Activated CD4-positive, CD25-positive, alpha-beta regulatory T cell treated with anti-CD3 and anti-CD28 coated beads, Interleukin-2, amount 50 U/mL, for 72 hours (primary cell): Measurements from ENCODE around the gene TMEM191B.
"Not testable (repeated sequence)": the region's sequence is repeated elsewhere in the genome, so short reads cannot be mapped to it uniquely, and the experiment has no call there.

Experiments
- DNase-seq: peaks from one replicate; pipeline ENCODE4 v3.0.0; 2021

Gene TMEM191B

DNA sequence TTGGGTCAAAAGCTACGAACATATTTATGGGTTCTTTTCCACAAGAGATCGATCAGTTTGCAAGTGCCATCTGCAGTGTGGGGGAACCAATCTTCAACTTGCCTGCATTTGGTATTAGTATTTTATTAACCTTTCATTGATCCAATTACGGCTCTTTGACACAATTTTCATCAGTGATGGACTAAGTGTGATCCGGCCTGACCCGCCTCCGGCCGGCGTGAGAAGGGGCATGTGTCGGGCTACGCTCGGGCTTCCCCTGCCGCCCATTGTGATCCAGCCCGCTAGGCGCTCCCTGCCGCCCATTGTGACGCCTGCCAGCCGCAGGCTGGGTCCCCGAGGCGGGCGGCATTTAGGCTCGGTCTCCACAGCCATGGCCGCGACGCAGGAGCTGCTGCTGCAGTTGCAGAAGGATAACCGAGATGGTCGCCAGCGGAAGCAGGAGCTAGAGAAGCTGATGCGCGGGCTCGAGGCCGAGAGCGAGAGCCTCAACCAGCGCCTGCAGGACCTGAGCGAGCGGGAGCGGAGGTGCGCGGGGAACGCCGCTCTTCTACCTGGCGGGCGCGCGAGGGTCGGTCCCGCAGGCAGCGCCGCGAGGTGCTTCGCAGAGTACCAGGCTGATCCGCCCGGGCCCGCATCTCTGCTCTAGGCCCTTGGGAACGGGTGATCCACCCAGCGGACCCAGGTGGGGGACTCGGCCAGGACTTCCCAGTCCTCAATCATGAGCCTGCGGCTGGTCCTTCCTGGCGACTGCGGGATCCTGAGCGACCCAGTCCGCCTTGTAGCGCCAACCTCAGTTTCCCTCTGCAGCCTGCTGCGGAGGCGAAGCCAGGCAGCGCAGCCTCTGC, at the start of gene TMEM191B:
TSS of gene TMEM191B (plus strand) at position 51 of the 845 bp plus-strand sequence. CDS start at position 230, 179 bp downstream.
- DNase-seq = not testable (repeated sequence)

DNA sequence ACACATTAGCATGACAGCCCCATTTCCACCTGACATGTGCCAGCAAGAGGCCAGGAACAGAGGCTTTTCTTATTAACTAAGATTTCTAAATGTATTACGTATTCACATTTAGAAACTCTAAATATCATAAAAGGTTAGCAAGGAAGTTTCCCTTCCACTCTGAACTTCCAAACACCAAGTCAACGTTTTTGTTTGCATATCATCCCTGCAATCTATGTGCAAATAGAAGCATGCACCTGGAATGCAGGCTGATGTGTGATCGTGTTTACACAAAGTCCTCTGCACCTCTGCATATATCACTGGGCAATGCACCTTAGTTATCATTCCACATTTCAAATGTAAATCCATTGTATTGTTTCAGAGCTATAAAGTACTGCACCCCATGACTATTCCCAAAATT, 31.4 kb upstream of the TMEM191B start:
- not testable (repeated sequence) for DNase-seq

DNA sequence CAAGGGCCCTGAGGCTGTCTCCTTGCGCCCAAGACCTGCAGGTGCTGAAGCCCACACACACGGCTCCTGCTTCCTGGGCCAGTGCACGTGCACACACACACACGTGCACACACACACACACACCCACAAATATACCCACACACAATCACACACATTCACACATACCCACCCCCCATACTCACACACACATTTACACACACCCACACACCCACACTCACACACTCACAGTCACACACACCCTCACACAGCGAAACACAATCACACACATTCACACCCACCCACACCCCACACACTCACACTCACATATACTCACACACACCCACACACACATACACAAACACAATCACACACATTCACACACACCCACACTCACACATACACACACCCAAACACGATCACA, 16.3 kb upstream of the TMEM191B start:
- DNase-seq = not testable (repeated sequence)

DNA sequence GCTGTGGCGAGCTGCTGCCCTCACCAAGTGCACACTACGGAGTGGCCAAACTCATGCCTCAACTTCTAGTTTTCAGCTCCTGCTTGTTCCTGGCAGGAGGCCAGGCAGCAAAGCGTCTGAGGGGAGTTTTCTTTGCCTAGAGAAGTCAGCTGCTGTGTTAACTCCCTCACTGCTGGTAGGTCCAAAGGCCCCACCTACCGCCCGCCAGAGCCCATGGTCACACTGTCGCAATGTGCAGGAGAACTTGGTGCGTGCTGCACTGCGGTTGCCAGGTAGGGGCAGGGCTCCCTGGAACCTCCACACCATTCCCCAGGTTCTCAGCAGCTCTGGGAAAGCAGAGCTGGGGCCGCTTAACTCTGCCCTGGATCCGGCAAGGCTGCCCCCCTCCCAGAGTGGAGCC, 15.2 kb upstream of the TMEM191B start:
- not testable (repeated sequence) for DNase-seq

DNA sequence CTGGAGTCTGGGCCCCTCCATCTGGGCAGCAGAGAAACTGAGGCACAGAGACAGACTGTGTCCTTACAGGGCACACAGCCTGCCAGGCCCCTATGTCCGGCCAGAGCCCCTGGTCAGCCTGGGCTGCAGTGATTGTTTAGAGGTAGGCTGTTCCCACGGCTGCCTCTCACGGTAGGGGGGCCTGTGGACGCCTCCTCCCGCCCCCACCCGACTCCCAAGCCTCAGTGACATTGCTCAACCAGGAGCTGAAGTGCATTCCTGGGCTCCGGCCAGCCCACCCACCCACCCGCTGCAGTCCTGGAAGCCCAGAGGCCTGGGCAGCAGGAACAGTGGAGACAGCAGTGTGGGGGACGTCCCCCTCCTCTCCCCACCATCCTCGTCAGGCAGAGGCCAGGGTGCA, 14.1 kb upstream of the TMEM191B start:
- DNase-seq = not testable (repeated sequence)

DNA sequence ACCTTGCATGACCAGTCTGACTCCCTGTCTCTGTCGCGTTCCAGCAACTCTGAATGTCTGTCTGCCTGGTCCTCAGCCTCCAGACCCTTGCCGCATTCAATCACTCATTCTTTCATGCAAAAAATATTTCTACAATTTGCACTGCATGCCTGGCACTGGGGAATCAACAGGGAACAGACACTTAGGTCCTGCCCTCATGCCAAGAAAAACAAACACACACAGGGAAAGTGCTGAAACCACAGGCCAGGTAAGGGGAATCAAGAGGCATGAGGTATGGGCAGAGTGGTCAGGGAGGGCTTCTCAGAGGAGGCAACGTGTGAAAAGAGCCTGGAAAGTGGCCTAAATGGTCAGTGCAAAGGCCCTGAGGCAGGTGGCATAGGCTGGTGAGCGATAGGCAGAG, 9.5 kb upstream of the TMEM191B start, which contains the start of gene GGTLC3:
TSS of gene GGTLC3 (minus strand) at position 101 of the 400 bp plus-strand sequence. CDS start 264 bp downstream, outside the sequence.
- not testable (repeated sequence) for DNase-seq

DNA sequence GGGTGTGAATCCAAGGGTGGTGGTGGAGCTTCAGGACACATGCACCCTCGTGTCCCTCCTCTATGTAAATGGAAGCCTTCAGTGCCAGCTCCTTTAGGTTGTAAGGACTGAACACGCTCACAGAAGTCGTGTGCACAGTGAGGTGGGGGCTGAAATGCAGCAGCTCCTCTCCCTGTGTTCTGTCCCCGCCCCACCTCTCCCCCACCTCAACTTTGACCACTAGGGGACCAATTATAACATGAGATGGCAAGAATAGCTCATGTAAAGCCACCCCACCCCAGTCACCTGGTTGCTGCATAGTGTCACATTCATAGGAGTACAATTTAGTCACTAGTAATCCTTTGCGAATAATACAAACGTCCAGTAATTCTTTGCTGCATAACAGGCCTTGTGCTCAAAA, 4.8 kb upstream of the TMEM191B start:
- DNase-seq = not testable (repeated sequence)

DNA sequence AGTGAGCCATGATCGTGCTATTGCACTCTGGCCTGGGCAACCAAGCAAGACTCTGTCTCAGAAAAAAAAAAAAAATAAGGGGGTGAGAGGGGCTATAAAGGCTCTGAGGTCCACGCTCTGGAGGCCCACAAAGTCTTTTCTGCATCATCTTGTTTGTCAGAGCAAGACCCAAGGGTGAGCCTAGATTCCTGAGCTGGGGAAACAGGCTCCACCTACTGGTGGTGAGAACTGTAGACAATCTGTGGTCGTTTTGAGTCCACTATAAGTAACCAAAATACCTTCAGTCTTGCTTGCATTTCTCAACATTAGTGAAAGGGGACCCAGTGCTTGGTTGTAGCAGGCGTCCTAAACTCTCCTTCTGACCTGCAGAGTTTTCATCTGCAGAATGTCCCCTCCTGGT, 4.3 kb upstream of the TMEM191B start:
- DNase-seq = not testable (repeated sequence)

DNA sequence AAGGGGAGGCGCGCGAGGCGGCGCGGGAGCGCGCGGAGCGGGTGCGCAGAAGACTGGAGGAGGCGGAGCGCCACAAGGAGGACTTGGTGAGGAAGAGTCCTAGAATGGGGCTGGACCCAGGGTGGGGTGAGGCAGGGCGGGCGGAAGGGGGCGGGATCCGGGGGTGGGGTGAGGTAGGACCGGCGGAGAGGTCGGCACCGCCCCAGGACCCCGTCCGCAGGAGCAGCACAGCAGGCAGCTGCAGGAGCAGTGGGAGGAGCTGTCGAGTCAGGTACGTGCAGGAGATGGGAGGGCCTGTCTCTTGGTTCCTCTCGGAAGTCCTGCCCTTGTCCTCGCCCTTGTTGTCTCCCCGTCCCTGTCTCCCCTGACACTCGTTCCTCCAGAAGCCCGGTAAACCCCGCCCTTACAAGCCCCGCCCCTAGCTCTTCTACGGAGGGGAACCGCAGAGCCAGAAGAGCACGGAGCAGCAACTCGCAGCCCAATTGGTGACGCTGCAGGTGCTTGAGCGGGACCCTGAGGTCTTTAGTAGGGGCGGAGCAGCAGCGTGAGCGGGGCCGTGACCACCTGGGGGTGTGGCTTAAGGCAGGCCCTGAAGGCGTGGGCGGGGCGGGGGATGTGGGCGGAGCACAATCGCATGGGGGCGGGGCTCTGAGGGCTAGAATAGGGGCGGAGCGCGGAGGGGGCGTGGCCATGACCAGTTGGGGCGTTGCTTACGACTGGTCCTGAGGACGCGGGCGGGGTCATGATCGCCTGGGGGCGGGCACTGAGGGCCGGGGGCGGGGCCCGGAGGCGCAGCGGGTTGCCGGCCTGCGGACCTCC, 1.2 kb downstream of the TMEM191B start:
- DNase-seq = peak; percentile 81

DNA sequence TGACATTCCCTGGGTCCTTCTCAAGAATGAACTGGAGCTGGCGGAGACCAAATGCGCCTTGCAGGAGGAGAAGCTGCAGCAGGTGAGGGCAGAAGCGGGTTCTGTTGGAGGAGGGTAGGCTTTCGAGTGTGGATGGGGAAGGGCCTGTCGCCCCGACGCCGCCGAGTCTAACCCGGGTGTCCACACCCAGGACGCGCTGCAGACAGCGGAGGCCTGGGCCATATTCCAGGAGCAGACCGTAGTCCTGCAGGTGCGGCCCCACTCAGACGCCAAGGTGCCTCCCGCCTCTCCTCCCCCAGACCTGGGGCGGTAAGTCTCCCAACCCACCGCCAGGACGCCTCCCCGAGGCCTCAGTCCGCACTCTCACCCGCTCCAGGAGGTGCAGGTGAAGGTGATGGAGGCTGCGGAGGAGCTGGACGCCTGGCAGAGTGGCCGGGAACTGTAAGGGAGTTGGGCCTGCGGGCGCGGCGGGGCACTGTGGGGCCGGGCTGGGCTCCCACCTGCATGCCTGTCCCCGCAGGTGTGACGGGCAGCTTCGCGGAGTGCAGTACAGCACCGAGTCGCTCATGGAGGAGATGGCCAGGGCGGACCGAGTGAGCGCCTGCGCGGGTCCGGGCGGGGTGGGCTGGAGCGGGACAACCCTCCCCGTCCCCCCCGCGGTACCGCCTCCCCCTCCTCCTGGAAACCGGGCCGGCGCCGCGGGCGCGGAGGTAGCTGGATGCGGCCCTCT, 2.0 kb downstream of the TMEM191B start:
- DNase-seq = not testable (repeated sequence)

DNA sequence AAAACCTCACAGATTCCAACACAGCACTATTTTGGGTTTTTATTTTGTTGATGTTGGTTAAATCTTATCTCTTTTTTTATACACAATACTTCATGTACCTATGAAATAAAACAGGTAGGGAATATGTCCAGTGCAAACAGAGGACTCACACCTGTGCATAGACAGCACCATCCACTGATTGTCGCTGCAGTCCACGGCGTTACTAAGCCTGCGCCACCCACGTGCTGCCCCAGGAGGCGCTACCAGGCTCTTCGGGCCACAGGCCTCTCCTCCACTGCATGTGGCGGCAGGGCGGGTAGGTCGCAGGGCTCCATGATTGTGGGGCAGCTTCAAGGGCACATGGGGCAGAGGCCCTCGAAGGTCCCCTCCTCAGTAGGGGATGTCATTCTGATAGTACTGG, 6.0 kb downstream of the TMEM191B start:
- DNase-seq = not testable (repeated sequence)

DNA sequence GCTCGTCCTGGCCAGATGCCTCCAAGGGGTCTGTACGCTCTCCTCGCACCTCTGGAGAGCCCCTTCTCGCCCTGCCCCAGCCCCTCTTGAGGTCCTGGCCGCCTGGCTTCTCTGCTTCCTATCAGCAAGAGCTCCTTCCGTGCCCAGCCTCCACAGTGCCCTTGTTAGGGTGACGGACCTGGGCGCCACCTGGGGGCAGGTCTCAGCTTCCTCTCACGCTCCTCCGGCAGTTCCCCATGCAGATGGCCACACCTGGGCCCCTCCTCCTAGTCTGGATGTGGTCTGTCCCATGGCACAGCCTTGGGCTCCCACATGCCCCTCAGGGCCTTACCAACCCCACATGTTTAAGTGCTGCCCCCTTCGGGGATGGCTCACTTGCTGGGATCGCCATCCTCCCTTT, 6.7 kb downstream of the TMEM191B start:
- DNase-seq = not testable (repeated sequence)

DNA sequence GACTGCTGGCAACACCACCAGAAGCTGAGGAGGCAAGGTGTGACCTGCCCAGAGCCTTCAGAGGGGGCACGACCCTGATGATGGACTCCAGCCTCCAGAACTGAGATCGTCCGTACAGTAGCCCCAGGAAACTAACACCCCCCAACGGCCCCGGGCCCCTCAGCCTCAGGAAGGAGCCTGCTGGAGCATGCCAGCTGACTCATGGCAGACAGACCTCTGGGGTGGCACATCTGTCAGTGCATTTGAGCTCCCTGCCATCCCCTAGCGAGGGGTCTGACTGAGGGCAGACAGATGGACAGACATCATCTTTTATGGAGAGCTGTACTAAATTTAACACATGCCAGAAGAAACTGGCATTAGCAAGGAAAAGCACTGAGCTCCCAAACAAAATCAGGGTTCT, 12.4 kb downstream of the TMEM191B start:
- DNase-seq = not testable (repeated sequence)

DNA sequence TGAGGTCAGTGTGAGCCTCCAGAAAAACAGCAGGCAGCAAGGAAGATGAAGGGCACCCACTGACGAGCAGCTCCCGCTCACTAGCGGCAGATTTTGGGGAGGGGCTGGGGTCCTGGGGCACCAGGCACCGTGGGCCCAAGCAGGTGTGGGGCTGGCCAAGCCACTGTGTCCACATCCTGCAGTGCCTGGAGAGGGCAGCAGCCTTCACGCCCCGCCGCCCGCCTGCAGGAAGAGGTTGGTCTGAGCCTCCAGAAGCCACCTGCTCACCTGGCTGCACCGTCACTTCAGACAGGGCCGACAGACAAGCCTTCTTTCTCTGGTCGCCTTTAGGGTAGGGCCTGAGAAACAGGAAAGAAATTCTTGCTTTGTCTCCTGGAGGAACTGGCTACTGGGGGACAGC, 15.8 kb downstream of the TMEM191B start:
- not testable (repeated sequence) for DNase-seq

DNA sequence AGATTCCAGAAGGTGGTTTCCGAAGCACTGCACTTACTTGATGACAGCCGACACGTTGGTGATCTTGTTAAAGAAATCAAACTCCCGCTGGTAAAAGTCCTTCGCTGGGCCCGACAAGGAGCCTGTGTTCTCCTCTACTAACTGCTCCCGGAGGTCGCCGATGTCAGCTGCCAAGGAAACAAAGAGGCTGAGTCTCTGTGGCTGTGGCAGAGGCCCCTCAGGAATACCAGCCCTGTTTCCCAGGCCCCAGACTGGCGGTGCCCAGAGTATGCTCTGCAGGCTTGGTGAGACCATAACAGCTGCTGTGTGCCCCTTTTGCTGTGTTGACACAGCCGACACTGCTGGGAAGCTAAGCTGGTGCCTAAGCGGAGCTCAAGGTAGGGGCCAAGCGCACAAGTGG, 17.0 kb downstream of the TMEM191B start:
- not testable (repeated sequence) for DNase-seq

DNA sequence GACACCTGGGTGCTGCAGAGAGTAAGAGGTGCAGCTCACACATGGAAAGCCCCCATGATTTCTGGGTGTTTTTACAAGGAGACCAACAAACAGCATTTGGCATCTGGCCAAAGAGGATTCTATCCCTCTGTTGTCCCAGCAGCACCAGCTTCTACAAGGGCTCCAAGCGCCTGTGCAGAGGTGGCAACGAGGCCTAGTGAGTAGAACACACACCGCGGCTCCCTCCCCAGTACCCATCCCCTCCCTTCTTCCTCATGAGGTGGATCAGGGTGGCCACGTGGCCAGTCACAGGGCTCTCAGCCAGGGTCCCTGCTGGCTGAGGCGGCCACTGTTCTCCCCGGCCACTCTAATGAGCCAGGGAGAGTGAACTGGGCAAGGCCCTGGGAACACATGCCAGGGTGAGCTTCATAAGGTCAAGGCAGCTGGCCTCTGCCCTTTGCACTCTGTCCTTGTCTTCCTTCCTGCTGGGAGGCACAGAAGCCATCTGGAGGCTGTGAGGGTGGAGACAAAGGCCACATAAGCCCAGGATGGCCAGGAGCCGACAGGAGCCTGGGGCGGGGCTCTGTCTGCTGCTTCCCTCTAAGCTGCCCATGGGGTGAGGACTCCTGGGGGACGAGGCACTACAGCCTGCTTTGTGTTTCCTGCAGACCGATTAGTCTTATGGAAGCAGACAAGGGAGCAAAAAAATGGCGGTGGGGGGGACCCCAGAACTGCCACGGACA, 22.0 kb downstream of the TMEM191B start:
- not testable (repeated sequence) for DNase-seq

DNA sequence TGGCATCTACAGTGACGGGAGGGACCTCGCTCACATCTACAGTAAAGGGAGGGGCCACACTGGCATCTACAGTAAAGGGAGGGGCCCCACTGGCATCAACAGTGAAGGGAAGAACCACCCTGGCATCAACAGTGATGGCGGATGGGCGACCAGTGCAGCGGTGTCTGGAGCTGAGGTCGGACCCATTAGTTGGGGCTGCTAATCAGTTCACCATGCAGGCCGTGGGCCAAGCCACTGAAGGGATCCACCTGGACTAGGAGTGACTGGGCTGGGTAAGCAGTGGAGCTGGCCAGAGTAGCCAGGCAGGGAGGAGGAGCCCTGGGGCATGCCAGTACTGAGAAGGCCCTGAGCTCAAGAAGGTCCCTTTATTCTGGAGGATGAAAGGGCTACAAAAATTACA, 23.4 kb downstream of the TMEM191B start:
- DNase-seq = not testable (repeated sequence)

DNA sequence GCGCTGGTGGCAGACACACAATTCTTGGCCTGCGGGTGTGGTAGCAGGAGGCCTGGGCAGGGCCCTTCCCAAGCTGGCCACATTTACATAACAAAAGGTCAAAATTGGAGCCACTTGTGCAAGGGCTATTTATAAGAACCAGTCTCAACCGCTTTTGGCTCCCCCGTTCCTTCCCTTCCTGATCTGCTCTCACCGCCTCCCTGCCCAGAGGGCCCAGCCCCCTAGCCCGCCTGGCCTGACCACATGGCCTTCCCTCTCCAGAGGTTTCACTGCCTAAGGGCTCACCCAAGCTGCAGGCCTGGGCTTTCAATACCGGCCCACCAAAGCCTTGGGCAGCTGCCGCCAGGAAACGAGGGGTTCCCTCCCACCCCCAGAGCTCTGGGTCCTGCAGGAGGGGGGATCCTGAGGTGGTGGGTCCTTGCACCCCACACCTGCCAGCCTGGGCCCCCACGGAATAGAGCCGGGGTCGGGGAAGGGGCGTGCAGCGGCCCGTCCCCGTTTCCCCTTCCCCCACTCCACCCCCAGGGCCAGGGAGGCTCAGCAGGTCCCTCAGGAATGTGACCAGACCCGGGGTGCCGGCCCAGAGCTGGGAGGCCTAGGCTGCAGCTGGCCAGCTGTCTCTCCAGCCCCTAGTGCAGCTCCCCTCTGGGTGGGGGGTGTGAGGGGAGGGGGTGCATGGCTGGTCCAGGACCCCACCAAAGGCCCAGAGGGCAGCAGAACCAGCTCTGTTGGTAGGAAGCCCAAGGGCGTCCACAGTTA, 25.4 kb downstream of the TMEM191B start:
- DNase-seq = not testable (repeated sequence)

DNA sequence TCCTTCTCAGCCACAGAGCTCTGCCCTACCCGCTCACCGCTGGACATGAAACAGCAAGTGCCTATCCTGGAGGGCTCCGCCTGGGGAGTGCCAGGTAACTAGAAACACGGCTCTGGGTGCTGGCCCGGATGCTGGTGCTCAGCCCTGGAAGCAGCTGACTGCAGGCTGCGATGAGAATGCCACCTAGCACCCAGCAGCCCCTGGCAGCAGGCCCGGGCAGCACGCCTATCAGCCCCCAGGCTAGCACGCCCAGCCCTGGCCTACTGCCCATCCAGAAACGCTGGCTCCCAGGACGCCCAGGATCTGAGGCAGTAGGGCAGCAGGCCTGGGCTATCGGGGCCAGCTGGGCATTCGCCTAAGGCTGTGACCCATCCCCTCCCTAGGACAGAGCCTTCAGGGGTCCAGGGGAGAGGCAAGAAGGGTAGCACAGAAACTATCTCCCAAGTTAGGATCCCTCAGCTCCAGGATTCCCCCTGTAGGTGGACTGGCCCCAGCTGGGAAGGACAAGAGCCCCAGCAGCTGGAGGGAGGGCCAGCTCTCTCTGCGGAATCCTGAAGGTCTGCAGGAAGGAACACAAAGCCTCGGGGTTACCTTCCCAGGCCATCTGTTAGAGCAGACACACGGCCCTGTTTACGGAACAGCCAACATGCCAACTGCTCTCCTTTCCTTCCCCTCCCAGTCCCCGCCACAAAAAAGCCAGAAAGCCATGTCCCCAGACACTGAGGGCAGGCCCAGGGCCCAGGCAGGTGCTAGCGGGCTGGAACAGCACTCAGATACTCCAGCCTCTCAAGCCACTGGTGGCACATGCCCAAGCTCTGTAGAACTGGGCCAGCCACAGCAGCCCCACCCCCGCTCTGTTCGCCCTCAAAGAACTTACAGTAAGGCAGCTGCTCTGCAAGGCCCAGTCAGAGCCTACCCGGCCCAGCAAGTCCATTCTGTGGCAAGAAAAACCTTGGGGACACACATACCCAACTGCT, 27.0 kb downstream of the TMEM191B start:
- not testable (repeated sequence) for DNase-seq

DNA sequence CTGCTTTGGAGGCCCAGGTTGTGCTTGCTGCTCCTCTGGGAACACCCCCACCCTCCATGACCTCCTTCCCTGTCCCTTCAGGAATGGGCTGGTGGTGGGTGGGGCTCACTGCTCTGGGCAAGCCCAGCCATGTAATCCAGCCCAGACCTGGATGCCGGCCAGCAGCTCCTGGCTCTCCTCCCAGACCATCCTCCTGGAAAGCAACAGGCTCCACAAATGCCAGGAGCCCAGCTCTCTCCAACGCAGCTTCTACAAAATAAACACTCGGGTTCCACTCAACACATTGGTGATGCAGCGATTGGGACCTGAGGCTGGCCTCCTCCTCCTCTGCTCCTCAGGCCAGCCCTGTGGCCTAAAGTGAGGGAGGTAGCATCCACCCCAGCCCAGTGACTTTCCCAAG, 30.9 kb downstream of the TMEM191B start:
- not testable (repeated sequence) for DNase-seq
